WERI-Rb-1 (cell line): ENCODE results near the gene THRB.

Experiments used
- DNase-seq: peaks from one replicate; pipeline ENCODE4 v3.0.0-alpha.2; 2020
- H3K27ac ChIP-seq: fragments of 250-450 bp; sonication (Bioruptor Pico); 2 replicates; pipeline ENCODE4 v1.5.1; 2020; ENCODE audit warnings: mild to moderate bottlenecking, moderate library complexity
- H3K27me3 ChIP-seq: fragments of 250-450 bp; sonication (Bioruptor Pico); 2 replicates; pipeline ENCODE4 v1.5.1; 2021; ENCODE audit warnings: mild to moderate bottlenecking, low read depth, moderate library complexity; ENCODE audit not compliant: insufficient read depth, severe bottlenecking
- H3K36me3 ChIP-seq: fragments of 250-450 bp; sonication (Bioruptor Pico); 2 replicates; pipeline ENCODE4 v1.5.1; 2020; ENCODE audit warnings: mild to moderate bottlenecking, moderate library complexity
- H3K4me3 ChIP-seq: 2 replicates; pipeline ENCODE4 v1.5.1; 2011; ENCODE audit warnings: low read depth, mild to moderate bottlenecking, control low read depth, low read length
- H3K9me3 ChIP-seq: fragments of 250-450 bp; sonication (Bioruptor Pico); 2 replicates; pipeline ENCODE4 v1.5.1; 2021; ENCODE audit warnings: mild to moderate bottlenecking, moderate library complexity; ENCODE audit not compliant: severe bottlenecking
- TF ChIP-seq, protein P1 (sequence below): IDR thresholded peaks from 2 replicates; pipeline ENCODE4 v1.5.1; 2011; ENCODE audit warnings: low read depth, mild to moderate bottlenecking, control low read depth, inconsistent platforms, low read length

Gene THRB

DNA sequence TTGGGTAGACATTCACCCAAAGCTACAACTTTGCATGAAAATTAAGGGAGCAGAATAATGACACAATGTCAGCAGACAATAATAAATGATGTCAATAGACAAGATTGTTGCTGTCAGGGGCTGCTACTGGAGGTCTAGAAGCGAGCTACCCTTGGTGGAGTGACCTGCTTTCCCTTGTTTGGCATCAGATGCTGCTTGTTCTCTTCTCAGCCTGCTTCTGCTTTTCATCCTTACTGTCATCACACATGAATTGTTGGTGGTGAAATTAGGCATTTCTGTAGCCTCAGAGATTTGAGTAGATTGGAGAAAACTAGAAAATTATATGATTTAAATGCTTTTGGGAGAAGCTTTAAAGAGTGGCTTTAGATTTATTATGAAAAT lies 355.8 kb downstream of the THRB start:
- H3K9me3 ChIP-seq: no peaks in the 10 kb centered on the region
- no peak for DNase-seq
- no peaks in the 10 kb centered on the region for H3K27me3 ChIP-seq
- TF ChIP-seq, protein P1, sequence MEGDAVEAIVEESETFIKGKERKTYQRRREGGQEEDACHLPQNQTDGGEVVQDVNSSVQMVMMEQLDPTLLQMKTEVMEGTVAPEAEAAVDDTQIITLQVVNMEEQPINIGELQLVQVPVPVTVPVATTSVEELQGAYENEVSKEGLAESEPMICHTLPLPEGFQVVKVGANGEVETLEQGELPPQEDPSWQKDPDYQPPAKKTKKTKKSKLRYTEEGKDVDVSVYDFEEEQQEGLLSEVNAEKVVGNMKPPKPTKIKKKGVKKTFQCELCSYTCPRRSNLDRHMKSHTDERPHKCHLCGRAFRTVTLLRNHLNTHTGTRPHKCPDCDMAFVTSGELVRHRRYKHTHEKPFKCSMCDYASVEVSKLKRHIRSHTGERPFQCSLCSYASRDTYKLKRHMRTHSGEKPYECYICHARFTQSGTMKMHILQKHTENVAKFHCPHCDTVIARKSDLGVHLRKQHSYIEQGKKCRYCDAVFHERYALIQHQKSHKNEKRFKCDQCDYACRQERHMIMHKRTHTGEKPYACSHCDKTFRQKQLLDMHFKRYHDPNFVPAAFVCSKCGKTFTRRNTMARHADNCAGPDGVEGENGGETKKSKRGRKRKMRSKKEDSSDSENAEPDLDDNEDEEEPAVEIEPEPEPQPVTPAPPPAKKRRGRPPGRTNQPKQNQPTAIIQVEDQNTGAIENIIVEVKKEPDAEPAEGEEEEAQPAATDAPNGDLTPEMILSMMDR: no peak
- peaks cover 98% of the 10 kb centered on the region for H3K36me3 ChIP-seq
- no peak overlapping the region for H3K27ac ChIP-seq
- no peak overlapping the region for H3K4me3 ChIP-seq

DNA sequence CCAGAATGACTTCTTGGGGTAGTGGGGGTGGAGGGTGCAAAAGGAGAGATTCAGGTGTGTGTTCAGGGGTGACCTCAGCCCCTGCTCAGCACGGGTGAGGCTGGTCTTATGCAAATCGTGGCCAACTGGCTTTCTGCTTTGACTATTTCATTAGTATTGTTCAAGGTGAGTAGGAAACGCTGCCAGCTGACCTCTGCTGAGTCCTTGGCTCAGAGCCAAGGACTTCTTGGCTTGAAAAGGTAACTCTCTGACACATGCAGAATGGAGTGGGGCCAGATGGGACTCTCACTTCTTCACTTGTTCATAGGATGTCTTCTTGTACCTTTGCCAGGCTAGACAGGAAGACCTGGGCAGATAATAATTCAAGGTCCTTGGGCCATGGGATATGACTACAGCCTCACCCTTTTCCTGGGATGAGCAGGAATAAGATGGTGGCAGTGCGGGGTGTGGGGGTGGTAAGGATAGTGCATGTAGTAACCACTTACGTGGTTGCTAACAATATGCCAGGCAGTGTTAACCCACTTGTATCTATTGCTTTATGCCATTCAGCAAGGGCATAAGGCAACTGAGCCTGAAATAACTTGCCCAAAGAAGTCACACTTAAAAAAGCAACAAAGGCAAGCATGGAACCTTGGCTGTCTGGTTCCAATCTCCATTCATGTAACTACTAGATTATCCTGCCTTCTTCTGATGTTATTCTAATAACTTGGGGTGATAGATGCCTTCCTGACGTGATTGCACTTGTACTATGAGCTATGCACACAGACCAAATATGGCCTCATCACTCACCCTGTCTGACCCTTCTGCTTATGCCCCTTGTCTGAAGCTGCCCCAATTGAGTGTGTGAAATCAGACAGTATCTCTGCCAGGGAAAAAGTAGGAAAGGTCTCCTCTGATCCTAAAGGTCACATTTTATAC lies 356.4 kb downstream of the THRB start:
- Histone ChIP-seq H3K27me3 (no peaks in the 10 kb centered on the region), H3K36me3 (peaks cover 98% of the 10 kb centered on the region), H3K27ac (no peak overlapping the region), H3K9me3 (no peaks in the 10 kb centered on the region), H3K4me3 (no peak overlapping the region)
- no peak for DNase-seq
- TF ChIP-seq, protein P1: no peak

GRCh38 chr3:24137334-24137733 lies 357.3 kb downstream of the THRB start:
- Histone ChIP-seq H3K9me3 (no peaks in the 10 kb centered on the region), H3K36me3 (peaks cover 98% of the 10 kb centered on the region), H3K4me3 (no peak overlapping the region), H3K27ac (no peak overlapping the region), H3K27me3 (no peaks in the 10 kb centered on the region)
- TF ChIP-seq, protein P1: no peak
- no peak for DNase-seq

DNA sequence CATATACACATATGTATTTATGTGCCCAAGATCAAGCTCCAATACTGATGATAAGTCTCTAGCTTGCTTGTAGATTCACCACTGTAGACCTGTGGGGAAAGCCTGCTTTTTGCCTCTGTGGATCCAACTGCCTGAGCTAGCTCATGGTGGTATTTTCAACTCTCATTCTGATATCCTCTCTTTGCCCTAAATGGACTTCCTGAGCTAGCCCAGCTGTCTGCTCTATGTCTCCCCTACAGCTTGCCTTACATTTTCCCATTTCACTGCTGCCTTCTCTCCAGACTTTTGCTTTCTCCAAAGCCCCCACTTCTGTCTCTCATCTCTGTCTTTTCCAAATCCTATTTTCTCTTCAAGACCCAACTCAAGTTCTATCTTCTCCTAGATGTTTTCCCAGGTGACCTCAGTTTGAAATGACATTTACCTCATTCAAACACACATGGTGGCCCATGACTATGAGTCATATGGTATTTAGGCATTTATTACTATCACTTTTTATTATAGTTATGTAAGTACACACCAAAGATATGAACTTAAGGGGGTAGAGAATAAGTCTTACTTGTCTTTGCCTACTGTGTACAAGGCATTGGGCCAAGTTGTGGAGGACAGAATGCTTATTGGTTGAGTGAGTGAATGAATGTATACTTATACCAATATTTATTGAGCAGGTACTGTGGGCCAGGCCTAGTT lies 357.9 kb downstream of the THRB start:
- no peaks in the 10 kb centered on the region for H3K27me3 ChIP-seq
- H3K27ac ChIP-seq: no peak overlapping the region
- DNase-seq: no peak
- TF ChIP-seq, protein P1: no peak
- H3K36me3 ChIP-seq: peaks cover 98% of the 10 kb centered on the region
- H3K4me3 ChIP-seq: no peak overlapping the region
- H3K9me3 ChIP-seq: no peaks in the 10 kb centered on the region

DNA sequence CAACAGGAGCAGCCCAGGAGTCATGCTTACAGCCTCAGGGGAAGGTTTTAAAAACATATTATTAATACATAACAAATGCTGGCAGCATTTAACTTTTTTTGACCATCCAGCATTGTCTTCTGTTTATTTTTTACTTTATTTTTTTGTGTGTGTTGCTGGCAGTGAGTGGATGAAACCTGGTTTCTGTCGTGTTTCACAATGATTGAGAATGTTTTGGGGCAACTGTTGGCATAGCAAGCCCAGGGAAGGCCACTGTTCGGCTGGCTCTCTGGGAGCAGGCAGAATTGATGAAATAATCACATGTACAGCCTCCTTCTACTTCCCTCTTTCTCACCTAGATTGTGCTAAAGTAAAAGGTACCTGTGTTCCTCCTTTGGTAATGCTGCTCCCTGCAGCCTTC lies 359.4 kb downstream of the THRB start:
- no peak overlapping the region for H3K4me3 ChIP-seq
- no peaks in the 10 kb centered on the region for H3K9me3 ChIP-seq
- no peak for DNase-seq
- H3K36me3 ChIP-seq: peaks cover 98% of the 10 kb centered on the region
- H3K27me3 ChIP-seq: no peaks in the 10 kb centered on the region
- H3K27ac ChIP-seq: no peak overlapping the region
- TF ChIP-seq, protein P1: no peak
